ENCODE data around the gene CITED1.
"Not testable (repeated sequence)": the region's sequence is repeated elsewhere in the genome, so short reads cannot be mapped to it uniquely, and the experiment has no call there.

CITED1 gene

DNA sequence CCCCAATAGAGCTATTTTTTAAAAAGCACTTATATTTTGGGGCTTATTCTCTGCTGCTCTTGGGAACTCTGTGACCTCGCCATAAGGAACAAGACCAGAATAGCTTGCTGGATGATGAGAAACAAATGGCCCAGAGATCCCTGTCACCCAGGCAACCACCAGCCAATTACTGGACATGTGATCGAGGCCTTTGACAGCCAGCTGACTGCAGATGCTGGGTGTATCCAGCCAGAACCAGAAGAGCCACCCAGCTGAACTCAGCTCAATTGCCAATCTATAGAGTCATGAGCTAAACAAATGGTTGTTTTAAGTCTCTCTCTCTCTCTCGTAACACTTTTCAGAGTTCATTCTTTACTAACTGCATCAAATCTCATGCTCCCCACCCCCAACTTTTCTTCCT is 24.4 kb upstream of the CITED1 start:
- H3K4me3 ChIP-seq (ENCODE audit: low read length, poor library complexity, severe bottlenecking): no peak overlapping the region
- H3K9me3 ChIP-seq (ENCODE audit: insufficient read depth, low read depth, low read length): no peaks in the 10 kb centered on the region
- no peaks in the 10 kb centered on the region for H3F3A ChIP-seq (ENCODE audit: low read depth)
- no peak overlapping the region for H3K9ac ChIP-seq (ENCODE audit: low read depth, low read length, poor library complexity, severe bottlenecking)
- no peaks in the 10 kb centered on the region for H3K4me1 ChIP-seq (ENCODE audit: insufficient read depth, low read length, poor library complexity, severe bottlenecking)
- no peak overlapping the region for H3K4me2 ChIP-seq (ENCODE audit: low read depth, low read length, poor library complexity, severe bottlenecking)
- no peaks in the 10 kb centered on the region for H3K9me2 ChIP-seq (replicated peaks; ENCODE audit: low read depth, low read length)
- no peak overlapping the region for H2AFZ ChIP-seq (ENCODE audit: low read length)
- no peaks in the 10 kb centered on the region for H3K36me3 ChIP-seq (ENCODE audit: insufficient read depth, low read length)
- H4K20me1 ChIP-seq (ENCODE audit: insufficient read depth, low read length, poor library complexity, severe bottlenecking): no peaks in the 10 kb centered on the region
- TF ChIP-seq, protein P1, sequence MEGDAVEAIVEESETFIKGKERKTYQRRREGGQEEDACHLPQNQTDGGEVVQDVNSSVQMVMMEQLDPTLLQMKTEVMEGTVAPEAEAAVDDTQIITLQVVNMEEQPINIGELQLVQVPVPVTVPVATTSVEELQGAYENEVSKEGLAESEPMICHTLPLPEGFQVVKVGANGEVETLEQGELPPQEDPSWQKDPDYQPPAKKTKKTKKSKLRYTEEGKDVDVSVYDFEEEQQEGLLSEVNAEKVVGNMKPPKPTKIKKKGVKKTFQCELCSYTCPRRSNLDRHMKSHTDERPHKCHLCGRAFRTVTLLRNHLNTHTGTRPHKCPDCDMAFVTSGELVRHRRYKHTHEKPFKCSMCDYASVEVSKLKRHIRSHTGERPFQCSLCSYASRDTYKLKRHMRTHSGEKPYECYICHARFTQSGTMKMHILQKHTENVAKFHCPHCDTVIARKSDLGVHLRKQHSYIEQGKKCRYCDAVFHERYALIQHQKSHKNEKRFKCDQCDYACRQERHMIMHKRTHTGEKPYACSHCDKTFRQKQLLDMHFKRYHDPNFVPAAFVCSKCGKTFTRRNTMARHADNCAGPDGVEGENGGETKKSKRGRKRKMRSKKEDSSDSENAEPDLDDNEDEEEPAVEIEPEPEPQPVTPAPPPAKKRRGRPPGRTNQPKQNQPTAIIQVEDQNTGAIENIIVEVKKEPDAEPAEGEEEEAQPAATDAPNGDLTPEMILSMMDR (conservative IDR thresholded peaks at IDR 0.05; ENCODE audit: low read length): no peak
- no peak for TF ChIP-seq EZH2phosphoT487 (IDR thresholded peaks at IDR 0.05; ENCODE audit: borderline replicate concordance)
- H3K79me2 ChIP-seq (ENCODE audit: insufficient read depth, low read length): no peaks in the 10 kb centered on the region
- no peaks in the 10 kb centered on the region for H3K27me3 ChIP-seq (ENCODE audit: insufficient read depth, low read length, poor library complexity, severe bottlenecking)

DNA sequence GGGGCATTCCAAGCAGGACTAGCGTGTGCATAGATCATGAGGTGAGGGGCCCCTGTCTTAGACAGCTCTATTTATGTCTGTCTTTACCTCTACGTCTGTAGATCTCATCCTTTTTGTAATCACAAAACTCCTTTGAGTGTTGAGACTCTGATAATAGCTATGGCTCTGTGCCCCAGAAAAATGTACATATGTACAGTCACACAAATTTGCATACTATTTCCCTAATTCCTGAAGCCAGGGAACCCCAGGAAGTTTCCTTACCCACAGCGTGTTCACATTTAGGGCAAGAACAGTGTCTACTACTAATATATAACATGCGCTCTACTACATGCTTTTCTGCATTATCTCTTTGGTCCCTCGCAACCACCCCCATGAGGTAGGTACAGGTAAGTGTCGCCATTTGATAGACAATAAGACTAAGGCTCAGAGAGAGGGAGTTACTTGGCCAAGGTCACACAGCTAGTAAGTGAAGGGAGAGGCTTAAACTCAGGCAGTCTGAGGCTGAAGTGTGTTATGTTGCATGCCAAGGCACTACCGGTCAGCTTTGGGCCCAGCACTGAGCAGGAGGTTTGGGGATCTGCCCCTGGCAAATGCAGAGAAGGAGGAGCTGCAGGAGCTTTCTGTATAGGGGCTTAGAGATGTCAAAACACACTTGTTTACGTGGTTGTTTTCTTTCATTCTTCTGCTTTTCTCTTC is 21.0 kb upstream of the CITED1 start:
- no peak for TF ChIP-seq EZH2phosphoT487 (IDR thresholded peaks at IDR 0.05; ENCODE audit: borderline replicate concordance)
- TF ChIP-seq, protein P1 (conservative IDR thresholded peaks at IDR 0.05; ENCODE audit: low read length): no peak
- Histone ChIP-seq H3F3A (ENCODE audit: low read depth) (no peaks in the 10 kb centered on the region), H2AFZ (ENCODE audit: low read length) (no peak overlapping the region), H3K9me3 (ENCODE audit: insufficient read depth, low read depth, low read length) (no peaks in the 10 kb centered on the region), H3K4me3 (ENCODE audit: low read length, poor library complexity, severe bottlenecking) (no peak overlapping the region), H4K20me1 (ENCODE audit: insufficient read depth, low read length, poor library complexity, severe bottlenecking) (no peaks in the 10 kb centered on the region), H3K4me1 (ENCODE audit: insufficient read depth, low read length, poor library complexity, severe bottlenecking) (no peaks in the 10 kb centered on the region), H3K27me3 (ENCODE audit: insufficient read depth, low read length, poor library complexity, severe bottlenecking) (no peaks in the 10 kb centered on the region), H3K4me2 (ENCODE audit: low read depth, low read length, poor library complexity, severe bottlenecking) (no peak overlapping the region), H3K79me2 (ENCODE audit: insufficient read depth, low read length) (no peaks in the 10 kb centered on the region), H3K9ac (ENCODE audit: low read depth, low read length, poor library complexity, severe bottlenecking) (no peak overlapping the region), H3K9me2 (replicated peaks; ENCODE audit: low read depth, low read length) (no peaks in the 10 kb centered on the region), H3K36me3 (ENCODE audit: insufficient read depth, low read length) (no peaks in the 10 kb centered on the region)

GRCh38 chrX:72319651-72320050 is 13.9 kb upstream of the CITED1 start:
- not testable (repeated sequence) for H2AFZ ChIP-seq (ENCODE audit: low read length); H3K4me3 ChIP-seq (ENCODE audit: low read length, poor library complexity, severe bottlenecking); H3K36me3 ChIP-seq (ENCODE audit: insufficient read depth, low read length); H3K4me1 ChIP-seq (ENCODE audit: insufficient read depth, low read length, poor library complexity, severe bottlenecking); H3K4me2 ChIP-seq (ENCODE audit: low read depth, low read length, poor library complexity, severe bottlenecking); H3K79me2 ChIP-seq (ENCODE audit: insufficient read depth, low read length); H3K9me2 ChIP-seq (replicated peaks; ENCODE audit: low read depth, low read length); H3K9ac ChIP-seq (ENCODE audit: low read depth, low read length, poor library complexity, severe bottlenecking); H3F3A ChIP-seq (ENCODE audit: low read depth); H3K27me3 ChIP-seq (ENCODE audit: insufficient read depth, low read length, poor library complexity, severe bottlenecking); H4K20me1 ChIP-seq (ENCODE audit: insufficient read depth, low read length, poor library complexity, severe bottlenecking); H3K9me3 ChIP-seq (ENCODE audit: insufficient read depth, low read depth, low read length)

GRCh38 chrX:72317139-72317538 is 11.4 kb upstream of the CITED1 start:
- H3K79me2 ChIP-seq (ENCODE audit: insufficient read depth, low read length): no peaks in the 10 kb centered on the region
- no peaks in the 10 kb centered on the region for H3K9me3 ChIP-seq (ENCODE audit: insufficient read depth, low read depth, low read length)

More at GRCh38 chrX:72317139-72317538, 11.4 kb upstream of the CITED1 start:
- no peak overlapping the region for H3K9ac ChIP-seq (ENCODE audit: low read depth, low read length, poor library complexity, severe bottlenecking)
- no peaks in the 10 kb centered on the region for H3K36me3 ChIP-seq (ENCODE audit: insufficient read depth, low read length)
- no peak overlapping the region for H2AFZ ChIP-seq (ENCODE audit: low read length)
- H3F3A ChIP-seq (ENCODE audit: low read depth): no peaks in the 10 kb centered on the region
- no peaks in the 10 kb centered on the region for H3K4me1 ChIP-seq (ENCODE audit: insufficient read depth, low read length, poor library complexity, severe bottlenecking)
- H4K20me1 ChIP-seq (ENCODE audit: insufficient read depth, low read length, poor library complexity, severe bottlenecking): no peaks in the 10 kb centered on the region
- H3K4me3 ChIP-seq (ENCODE audit: low read length, poor library complexity, severe bottlenecking): no peak overlapping the region
- TF ChIP-seq, protein P1 (conservative IDR thresholded peaks at IDR 0.05; ENCODE audit: low read length): no peak
- TF ChIP-seq EZH2phosphoT487 (IDR thresholded peaks at IDR 0.05; ENCODE audit: borderline replicate concordance): no peak
- H3K27me3 ChIP-seq (ENCODE audit: insufficient read depth, low read length, poor library complexity, severe bottlenecking): no peaks in the 10 kb centered on the region
- no peaks in the 10 kb centered on the region for H3K9me2 ChIP-seq (replicated peaks; ENCODE audit: low read depth, low read length)
- H3K4me2 ChIP-seq (ENCODE audit: low read depth, low read length, poor library complexity, severe bottlenecking): no peak overlapping the region

Measured in Loucy (cell line).